Suprapubic skin (tissue), 4 donors: ENCODE measurements around the gene ARHGAP12.

ENCODE experiments used
- EP300 ChIP-seq: sonication (generic); formaldehyde crosslinking; IDR thresholded peaks from one replicate; pipeline ENCODE4 v1.6.1; 2017; ENCODE audit warnings: antibody characterized with exemption
- POLR2A ChIP-seq, 2 donors: fragments of 450-650 bp; IDR thresholded peaks; one replicate each; pipeline ENCODE4 v1.6.1; 2017; ENCODE audit warnings: antibody characterized with exemption in 2 of 2, mild to moderate bottlenecking in 2 of 2, moderate library complexity in 2 of 2
- POLR2AphosphoS5 ChIP-seq, 3 donors: sonication (generic); formaldehyde crosslinking; IDR thresholded peaks; one replicate each; pipeline ENCODE4 v1.6.1; 2017; ENCODE audit warnings: antibody characterized with exemption in 3 of 3
- TF ChIP-seq, protein P1 (sequence below), 2 donors: fragments of 200-600 bp in 1 of 2; fragments of 450-650 bp in 1 of 2; sonication (generic) in 1 of 2; IDR thresholded peaks; one replicate each; pipeline ENCODE4 v1.5.1; 2016 to 2019; ENCODE audit warnings: antibody characterized with exemption in 2 of 2, mild to moderate bottlenecking in 1 of 2, moderate library complexity in 1 of 2

- TF ChIP-seq, protein P1, sequence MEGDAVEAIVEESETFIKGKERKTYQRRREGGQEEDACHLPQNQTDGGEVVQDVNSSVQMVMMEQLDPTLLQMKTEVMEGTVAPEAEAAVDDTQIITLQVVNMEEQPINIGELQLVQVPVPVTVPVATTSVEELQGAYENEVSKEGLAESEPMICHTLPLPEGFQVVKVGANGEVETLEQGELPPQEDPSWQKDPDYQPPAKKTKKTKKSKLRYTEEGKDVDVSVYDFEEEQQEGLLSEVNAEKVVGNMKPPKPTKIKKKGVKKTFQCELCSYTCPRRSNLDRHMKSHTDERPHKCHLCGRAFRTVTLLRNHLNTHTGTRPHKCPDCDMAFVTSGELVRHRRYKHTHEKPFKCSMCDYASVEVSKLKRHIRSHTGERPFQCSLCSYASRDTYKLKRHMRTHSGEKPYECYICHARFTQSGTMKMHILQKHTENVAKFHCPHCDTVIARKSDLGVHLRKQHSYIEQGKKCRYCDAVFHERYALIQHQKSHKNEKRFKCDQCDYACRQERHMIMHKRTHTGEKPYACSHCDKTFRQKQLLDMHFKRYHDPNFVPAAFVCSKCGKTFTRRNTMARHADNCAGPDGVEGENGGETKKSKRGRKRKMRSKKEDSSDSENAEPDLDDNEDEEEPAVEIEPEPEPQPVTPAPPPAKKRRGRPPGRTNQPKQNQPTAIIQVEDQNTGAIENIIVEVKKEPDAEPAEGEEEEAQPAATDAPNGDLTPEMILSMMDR (IDR thresholded peaks at IDR 0.05) = no peak
- TF ChIP-seq POLR2A (IDR thresholded peaks at IDR 0.05) (no peak), EP300 (no peak), POLR2AphosphoS5 (IDR thresholded peaks at IDR 0.05) (no peak)
Measured at GRCh38 chr10:31782701-31783100, 145.9 kb downstream of the ARHGAP12 start.
